Neural progenitor cell (in vitro differentiated cells): ENCODE measurements around the gene AGK.

Source experiments
- EZH2 ChIP-seq: fragments of 200-600 bp; sonication (generic); IDR thresholded peaks from 2 replicates; pipeline ENCODE4 v1.6.1; 2017; ENCODE audit warnings: antibody characterized with exemption, mild to moderate bottlenecking, moderate library complexity
- TF ChIP-seq, protein P1 (sequence below): fragments of 200-600 bp; sonication (generic); IDR thresholded peaks from 2 replicates; pipeline ENCODE4 v1.5.1; 2017; ENCODE audit warnings: antibody characterized with exemption, mild to moderate bottlenecking

GRCh38 chr7:141551094-141551781 lies at the start of gene AGK:
- peak; percentile 50 for TF ChIP-seq EZH2
- TF ChIP-seq, protein P1, sequence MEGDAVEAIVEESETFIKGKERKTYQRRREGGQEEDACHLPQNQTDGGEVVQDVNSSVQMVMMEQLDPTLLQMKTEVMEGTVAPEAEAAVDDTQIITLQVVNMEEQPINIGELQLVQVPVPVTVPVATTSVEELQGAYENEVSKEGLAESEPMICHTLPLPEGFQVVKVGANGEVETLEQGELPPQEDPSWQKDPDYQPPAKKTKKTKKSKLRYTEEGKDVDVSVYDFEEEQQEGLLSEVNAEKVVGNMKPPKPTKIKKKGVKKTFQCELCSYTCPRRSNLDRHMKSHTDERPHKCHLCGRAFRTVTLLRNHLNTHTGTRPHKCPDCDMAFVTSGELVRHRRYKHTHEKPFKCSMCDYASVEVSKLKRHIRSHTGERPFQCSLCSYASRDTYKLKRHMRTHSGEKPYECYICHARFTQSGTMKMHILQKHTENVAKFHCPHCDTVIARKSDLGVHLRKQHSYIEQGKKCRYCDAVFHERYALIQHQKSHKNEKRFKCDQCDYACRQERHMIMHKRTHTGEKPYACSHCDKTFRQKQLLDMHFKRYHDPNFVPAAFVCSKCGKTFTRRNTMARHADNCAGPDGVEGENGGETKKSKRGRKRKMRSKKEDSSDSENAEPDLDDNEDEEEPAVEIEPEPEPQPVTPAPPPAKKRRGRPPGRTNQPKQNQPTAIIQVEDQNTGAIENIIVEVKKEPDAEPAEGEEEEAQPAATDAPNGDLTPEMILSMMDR = no peak
